B cell (primary cell): ENCODE results near the gene NCAM1. TPM values are rescaled to one million over a fixed set of nuclear protein-coding genes. Genes with fewer than 3 reads are reported as not detected.

Experiments
- ATAC-seq: fragments of 200-7000 bp; cut with Tn5 transposase; one replicate; pipeline ENCODE4 v1.10.0; 2021; ENCODE audit warnings: low read depth, mild to moderate bottlenecking, moderate number of reproducible peaks, moderate library complexity
- CTCF ChIA-PET: fragments of 350-600 bp; sonication (Branson Sonifier 250); formaldehyde crosslinking; loops from one replicate; lab custom pipeline; 2021; ENCODE audit warnings: antibody characterized with exemption, inconsistent platforms; lab: Charles Lee
- POLR2A ChIA-PET: fragments of 350-600 bp; sonication (Branson Sonifier 250); formaldehyde crosslinking; loops from one replicate; lab custom pipeline; 2021; ENCODE audit warnings: antibody characterized with exemption; lab: Charles Lee
- DNase-seq: peaks from one replicate; pipeline ENCODE4 v3.0.0; 2013
- H2AFZ ChIP-seq: 2 replicates; pipeline ENCODE4 v1.6.1; 2012; ENCODE audit warnings: mild to moderate bottlenecking, low read depth, low read length; ENCODE audit not compliant: insufficient read depth, poor library complexity, severe bottlenecking
- H3K27ac ChIP-seq, 2 donors: 1 replicate in 1 of 2; 2 replicates in 1 of 2; pipeline ENCODE4 v1.5.1; 2012 to 2013; ENCODE audit warnings: low read length in 2 of 2, mild to moderate bottlenecking in 2 of 2, moderate library complexity in 1 of 2
- H3K27me3 ChIP-seq, 4 experiments: fragments of 200-600 bp in 1 of 4; sonication (generic) in 1 of 4; replicated peaks in 1 of 4; 1 replicate in 2 of 4; 2 replicates in 2 of 4; pipeline versions ENCODE4 v1.6.1 to v1.7.0; 2013 to 2016; ENCODE audit warnings: low read length in 3 of 4, mild to moderate bottlenecking in 2 of 4, mixed read lengths in 1 of 4, moderate library complexity in 1 of 4; ENCODE audit not compliant: insufficient read depth in 4 of 4, control insufficient read depth in 3 of 4; ENCODE audit errors: control extremely low read depth in 1 of 4
- H3K36me3 ChIP-seq, 2 experiments: replicated peaks in 1 of 2; 1 replicate in 1 of 2; 2 replicates in 1 of 2; pipeline versions ENCODE4 v1.6.1 to v1.7.1; 2013; ENCODE audit warnings: low read length in 1 of 2; ENCODE audit not compliant: insufficient read depth in 2 of 2, control insufficient read depth in 1 of 2; ENCODE audit errors: control extremely low read depth in 1 of 2, extremely low read depth in 1 of 2
- H3K4me1 ChIP-seq, 2 donors: fragments of 200-600 bp in 1 of 2; sonication (generic) in 1 of 2; 1 replicate in 1 of 2; 2 replicates in 1 of 2; pipeline versions ENCODE4 v1.5.1 to v1.6.1; 2013 to 2017; ENCODE audit warnings: low read length in 2 of 2; ENCODE audit not compliant: control insufficient read depth in 2 of 2, insufficient read depth in 2 of 2
- H3K4me2 ChIP-seq: replicated peaks from 2 replicates; pipeline ENCODE3; 2012; ENCODE audit warnings: mild to moderate bottlenecking, low read depth, low read length; ENCODE audit not compliant: poor library complexity, severe bottlenecking
- H3K4me3 ChIP-seq, 5 experiments: fragments of 200-600 bp in 1 of 5; sonication (generic) in 1 of 5; 1 replicate in 3 of 5; 2 replicates in 2 of 5; pipeline versions ENCODE4 v1.5.1 to v1.7.0; 2011 to 2016; ENCODE audit warnings: low read length in 4 of 5, mild to moderate bottlenecking in 4 of 5, low read depth in 2 of 5, control low read depth in 1 of 5, moderate library complexity in 1 of 5; ENCODE audit not compliant: insufficient read depth in 1 of 5; ENCODE audit errors: control extremely low read depth in 1 of 5, extremely low read depth in 1 of 5
- H3K79me2 ChIP-seq: fragments of 200-600 bp; sonication (generic); one replicate; pipeline ENCODE4 v1.6.0; 2016; ENCODE audit warnings: low read length; ENCODE audit not compliant: control insufficient read depth, insufficient read depth
- H3K9ac ChIP-seq: fragments of 200-600 bp; sonication (generic); 2 replicates; pipeline ENCODE4 v1.6.1; 2017; ENCODE audit warnings: mild to moderate bottlenecking, low read length, moderate library complexity
- H3K9me3 ChIP-seq, 3 donors: one replicate each; pipeline versions ENCODE4 v1.6.1 to v1.7.1; 2013; ENCODE audit warnings: low read length in 2 of 3; ENCODE audit not compliant: control insufficient read depth in 2 of 3, insufficient read depth in 1 of 3; ENCODE audit errors: control extremely low read depth in 1 of 3
- H4K20me1 ChIP-seq: 2 replicates; pipeline ENCODE4 v1.6.0; 2012; ENCODE audit warnings: mild to moderate bottlenecking, low read length; ENCODE audit not compliant: insufficient read depth, control insufficient read depth, poor library complexity, severe bottlenecking
- H3K27ac Mint-ChIP-seq: one replicate; pipeline ENCODE4 v1.8.0; 2021; ENCODE audit warnings: mixed read lengths
- H3K27me3 Mint-ChIP-seq: one replicate; pipeline ENCODE4 v1.8.0; 2021; ENCODE audit warnings: mixed read lengths
- H3K4me1 Mint-ChIP-seq: one replicate; pipeline ENCODE4 v1.8.0; 2021; ENCODE audit warnings: mixed read lengths
- H3K4me3 Mint-ChIP-seq: one replicate; pipeline ENCODE4 v1.8.0; 2021; ENCODE audit warnings: mixed read lengths
- H3K9me3 Mint-ChIP-seq: one replicate; pipeline ENCODE4 v1.8.0; 2022; ENCODE audit warnings: mixed read lengths; ENCODE audit not compliant: insufficient read depth
- EZH2 ChIP-seq: IDR thresholded peaks from 2 replicates; pipeline ENCODE4 v1.6.1; 2012; ENCODE audit warnings: borderline replicate concordance, low read depth, mild to moderate bottlenecking, moderate library complexity, low read length; ENCODE audit not compliant: insufficient read depth, poor library complexity, severe bottlenecking
- WGBS: methylation state at CpG from one replicate; pipeline ENCODE4 v1.1.5; 2013; ENCODE audit warnings: missing lambda C conversion rate; ENCODE audit not compliant: insufficient coverage; 5-methylcytosine and 5-hydroxymethylcytosine counted together
- intact Hi-C: fragments of 100-400 bp; cut with micrococcal nuclease; formaldehyde crosslinking; loops from one replicate; pipeline ENCODE4 v1.10.0; 2022
- polyA plus RNA-seq: library from polyadenylated mRNA; depleted of rRNA; stranded (reverse); fragments of >200 nt; gene quantifications from 2 replicates; pipeline ENCODE4 v1.2.3, GENCODE V29; 2012
- total RNA-seq, 2 donors: library from RNA; stranded (reverse); fragments of 120-200 nt in 1 of 2; gene quantifications; 1 replicate in 1 of 2; 2 replicates in 1 of 2; pipeline versions ENCODE4 v1.2.3 to v1.2.4, GENCODE V29; 2013 to 2022
- TF ChIP-seq, protein P1 (sequence below): fragments of 200-600 bp; IDR thresholded peaks from one replicate; pipeline ENCODE4 v1.8.0; 2022; ENCODE audit warnings: antibody characterized with exemption, mild to moderate bottlenecking

Gene NCAM1
- total and polyA plus RNA-seq, 2 donors (not counting 1 experiment from before 2014, with no cell fraction given), result 0.37 TPM; not detected in 1

DNA sequence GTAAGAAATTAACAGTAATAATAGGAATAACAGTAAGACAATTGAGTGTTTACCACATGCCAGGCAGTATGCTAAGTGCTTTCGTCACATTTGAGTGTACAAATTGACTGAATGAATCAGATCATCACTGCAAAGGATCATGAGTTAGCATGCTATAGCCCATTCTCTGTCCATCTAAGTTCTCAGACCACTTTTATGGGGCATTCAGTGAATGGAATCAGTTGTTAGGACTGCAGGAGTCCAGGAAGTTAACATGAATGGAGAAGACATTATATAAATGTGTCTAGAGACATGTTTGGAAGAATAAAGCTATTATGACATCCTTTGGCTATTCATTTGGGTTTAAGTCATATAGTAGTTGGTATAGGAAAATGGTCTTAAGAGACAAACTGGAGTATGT lies 59.9 kb downstream of the NCAM1 start:
- Histone ChIP-seq H2AFZ (no peak overlapping the region), H3K27me3 (no peaks in the 10 kb centered on the region), H3K4me3 (no peak overlapping the region), H3K4me1 (no peaks in the 10 kb centered on the region), H3K27ac (no peak overlapping the region), H3K36me3 (no peaks in the 10 kb centered on the region), H3K79me2 (no peaks in the 10 kb centered on the region), H3K4me2 (no peak overlapping the region), H3K9ac (no peak overlapping the region), H3K9me3 (no peaks in the 10 kb centered on the region), H4K20me1 (no peaks in the 10 kb centered on the region)
- Mint-ChIP-seq H3K27me3 (peaks cover 6% of the 10 kb centered on the region), H3K9me3 (no peaks in the 10 kb centered on the region), H3K4me3 (no peak overlapping the region), H3K27ac (no peak overlapping the region), H3K4me1 (no peaks in the 10 kb centered on the region)
- no CpG with 5 or more reads among the region's 1 CpG for WGBS
- POLR2A ChIA-PET, result no interaction called here
- no peak for ATAC-seq
- CTCF ChIA-PET, result no interaction called here
- TF ChIP-seq EZH2, result no peak
- TF ChIP-seq, protein P1, sequence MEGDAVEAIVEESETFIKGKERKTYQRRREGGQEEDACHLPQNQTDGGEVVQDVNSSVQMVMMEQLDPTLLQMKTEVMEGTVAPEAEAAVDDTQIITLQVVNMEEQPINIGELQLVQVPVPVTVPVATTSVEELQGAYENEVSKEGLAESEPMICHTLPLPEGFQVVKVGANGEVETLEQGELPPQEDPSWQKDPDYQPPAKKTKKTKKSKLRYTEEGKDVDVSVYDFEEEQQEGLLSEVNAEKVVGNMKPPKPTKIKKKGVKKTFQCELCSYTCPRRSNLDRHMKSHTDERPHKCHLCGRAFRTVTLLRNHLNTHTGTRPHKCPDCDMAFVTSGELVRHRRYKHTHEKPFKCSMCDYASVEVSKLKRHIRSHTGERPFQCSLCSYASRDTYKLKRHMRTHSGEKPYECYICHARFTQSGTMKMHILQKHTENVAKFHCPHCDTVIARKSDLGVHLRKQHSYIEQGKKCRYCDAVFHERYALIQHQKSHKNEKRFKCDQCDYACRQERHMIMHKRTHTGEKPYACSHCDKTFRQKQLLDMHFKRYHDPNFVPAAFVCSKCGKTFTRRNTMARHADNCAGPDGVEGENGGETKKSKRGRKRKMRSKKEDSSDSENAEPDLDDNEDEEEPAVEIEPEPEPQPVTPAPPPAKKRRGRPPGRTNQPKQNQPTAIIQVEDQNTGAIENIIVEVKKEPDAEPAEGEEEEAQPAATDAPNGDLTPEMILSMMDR, result no peak
- no peak for DNase-seq
- intact Hi-C loops, result no loop called here

DNA sequence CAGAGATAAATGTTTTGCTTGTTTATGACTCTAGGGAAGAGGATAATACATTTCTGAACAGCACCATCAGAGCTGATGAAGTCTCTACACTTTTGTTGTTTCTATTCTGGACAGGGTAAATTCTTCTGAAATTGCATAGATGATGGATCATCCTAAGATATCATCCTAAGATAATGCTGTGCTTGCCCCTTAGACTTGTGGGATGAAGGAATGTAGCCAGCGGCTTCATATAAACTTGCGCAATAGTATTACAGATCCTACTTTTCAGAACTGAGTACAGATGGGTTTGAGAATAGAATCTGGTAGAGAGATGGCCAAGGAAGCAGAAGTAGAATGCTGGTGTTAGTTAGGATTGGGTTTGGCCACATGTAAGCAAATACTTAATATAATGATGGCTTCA lies 61.0 kb downstream of the NCAM1 start:
- no peaks in the 10 kb centered on the region for H3K4me1 Mint-ChIP-seq
- CTCF ChIA-PET, result no interaction called here
- H3K27ac Mint-ChIP-seq, result no peak overlapping the region
- Histone ChIP-seq H3K4me2 (no peak overlapping the region), H3K9ac (no peak overlapping the region), H3K9me3 (no peaks in the 10 kb centered on the region), H3K79me2 (no peaks in the 10 kb centered on the region), H3K27ac (no peak overlapping the region), H3K36me3 (no peaks in the 10 kb centered on the region), H3K4me3 (no peak overlapping the region), H2AFZ (no peak overlapping the region), H3K27me3 (no peaks in the 10 kb centered on the region), H3K4me1 (no peaks in the 10 kb centered on the region), H4K20me1 (no peaks in the 10 kb centered on the region)
- POLR2A ChIA-PET, result no interaction called here
- DNase-seq (no peak), ATAC-seq (no peak)
- H3K27me3 Mint-ChIP-seq, result peaks cover 6% of the 10 kb centered on the region
- no CpG with 5 or more reads among the region's 2 CpGs for WGBS
- H3K4me3 Mint-ChIP-seq, result no peak overlapping the region
- intact Hi-C loops, result no loop called here
- no peaks in the 10 kb centered on the region for H3K9me3 Mint-ChIP-seq
- TF ChIP-seq, protein P1, result no peak
